Activated T-helper 17 cell treated with anti-CD3 and anti-CD28 coated beads, Interleukin-2, amount 50 U/mL, for 72 hours (primary cell): Measurements from ENCODE around the gene UCN2. TPM values are rescaled to one million over a fixed set of nuclear protein-coding genes. Genes with fewer than 3 reads are reported as not detected.

Experiments used
- ATAC-seq: fragments of 150-1000 bp; cut with Tn5 transposase; replicated peaks from 2 replicates; pipeline ENCODE4 v1.10.0; 2021; ENCODE audit warnings: mild to moderate bottlenecking, moderate library complexity
- H3K27ac Mint-ChIP-seq: one replicate; pipeline ENCODE4 v1.8.0; 2022; ENCODE audit warnings: mixed read lengths
- H3K27me3 Mint-ChIP-seq: one replicate; pipeline ENCODE4 v1.8.0; 2022; ENCODE audit warnings: mixed read lengths
- H3K36me3 Mint-ChIP-seq: one replicate; pipeline ENCODE4 v1.8.0; 2022; ENCODE audit warnings: low read depth, mild to moderate bottlenecking, mixed read lengths
- H3K4me1 Mint-ChIP-seq: one replicate; pipeline ENCODE4 v1.8.0; 2022; ENCODE audit warnings: mixed read lengths
- H3K4me3 Mint-ChIP-seq: one replicate; pipeline ENCODE4 v1.8.0; 2022; ENCODE audit warnings: mild to moderate bottlenecking, mixed read lengths
- H3K9me3 Mint-ChIP-seq: one replicate; pipeline ENCODE4 v1.8.0; 2022; ENCODE audit warnings: mixed read lengths
- total RNA-seq, 2 donors: library from RNA; stranded (reverse); gene quantifications; one replicate each; pipeline ENCODE4 v1.2.3, GENCODE V29; 2022

Gene UCN2
- total RNA-seq = under 1 TPM in 1 of 2 donors, not detected in 1; 0.34 TPM

DNA sequence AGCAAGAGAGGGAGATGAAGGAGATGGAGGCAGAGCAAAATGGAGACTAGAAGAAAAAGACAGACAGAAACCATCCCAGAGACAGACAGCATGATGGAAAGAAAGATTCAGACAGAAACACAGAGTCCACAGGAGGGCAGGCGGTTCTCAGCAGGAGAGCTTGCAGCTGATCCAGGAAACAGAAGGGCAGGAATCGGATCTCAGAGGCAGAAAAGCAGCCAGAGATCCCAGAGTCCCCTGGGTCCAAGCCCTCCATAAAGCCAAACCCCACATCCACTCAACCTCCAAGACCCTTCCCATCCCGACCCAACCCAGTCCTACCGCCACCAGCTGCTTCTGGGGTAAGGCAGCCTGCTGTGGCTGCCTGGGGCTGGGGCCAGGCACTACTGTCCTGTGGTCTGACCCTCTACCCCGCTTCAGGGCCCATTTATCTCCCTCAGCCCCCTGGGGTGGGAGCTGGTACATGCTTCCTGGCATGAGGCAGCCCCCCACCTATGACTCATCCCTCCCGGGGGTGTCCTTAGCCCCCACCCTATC is at the start of gene UCN2:
Gene UCN2, minus strand, starts transcription at position 400 of the 537 bp plus-strand sequence. CDS start 657 bp downstream, outside the sequence.
- ATAC-seq = no peak
- H3K27me3 Mint-ChIP-seq = no peaks in the 10 kb centered on the region
- peak within 1 kb of the TSS; percentile 61 for H3K27ac Mint-ChIP-seq
- no peaks in the 10 kb centered on the region for H3K36me3 Mint-ChIP-seq
- H3K4me3 Mint-ChIP-seq = peak within 1 kb of the TSS; percentile 42
- H3K4me1 Mint-ChIP-seq = peaks cover 24% of the 10 kb centered on the region
- no peaks in the 10 kb centered on the region for H3K9me3 Mint-ChIP-seq

- Mint-ChIP-seq H3K4me3 (no peak overlapping the region), H3K27ac (no peak overlapping the region), H3K36me3 (peaks cover 22% of the 10 kb centered on the region), H3K27me3 (no peaks in the 10 kb centered on the region), H3K4me1 (peaks cover 11% of the 10 kb centered on the region), H3K9me3 (peaks cover 3% of the 10 kb centered on the region)
- no peak for ATAC-seq
Observed at GRCh38 chr3:48612309-48612708, 48.7 kb upstream of the UCN2 start.

GRCh38 chr3:48609088-48610005 is 45.8 kb upstream of the UCN2 start, which contains the start of gene UQCRC1:
Gene UQCRC1, minus strand, starts transcription at chr3:48609646. Its CDS starts 26 bp downstream, at chr3:48609620.
- H3K36me3 Mint-ChIP-seq = peaks cover 50% of the 10 kb centered on the region
- ATAC-seq = peak; percentile 97
- no peaks in the 10 kb centered on the region for H3K27me3 Mint-ChIP-seq

DNA sequence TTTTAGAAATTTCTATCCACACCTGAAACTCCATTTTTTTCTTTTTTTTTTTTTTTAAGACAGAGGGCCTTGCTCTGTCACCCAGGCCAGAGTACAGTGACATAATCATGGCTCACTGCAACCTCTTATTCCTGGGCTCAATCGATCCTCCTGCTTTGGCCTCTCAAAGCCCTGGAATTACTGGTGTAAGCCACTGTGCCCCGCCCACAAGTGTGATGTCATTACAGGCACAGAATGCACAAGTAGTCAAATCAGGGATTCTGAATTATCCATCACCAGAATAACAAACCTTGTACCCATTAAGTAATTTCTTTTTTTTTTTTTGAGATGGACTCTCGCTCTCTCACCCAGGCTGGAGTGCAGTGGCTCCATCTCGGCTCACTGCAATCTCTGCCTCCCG is 43.9 kb upstream of the UCN2 start:
- H3K27ac Mint-ChIP-seq = no peak overlapping the region
- no peaks in the 10 kb centered on the region for H3K27me3 Mint-ChIP-seq
- peaks cover 6% of the 10 kb centered on the region for H3K4me1 Mint-ChIP-seq
- ATAC-seq = no peak
- H3K36me3 Mint-ChIP-seq = peaks cover 69% of the 10 kb centered on the region
- no peaks in the 10 kb centered on the region for H3K9me3 Mint-ChIP-seq
- peak overlapping the region; percentile 95 for H3K4me3 Mint-ChIP-seq

More at GRCh38 chr3:48609088-48610005, 45.8 kb upstream of the UCN2 start, which contains the start of gene UQCRC1:
- Mint-ChIP-seq H3K4me3 (peak within 1 kb of the TSS; percentile 95), H3K9me3 (no peaks in the 10 kb centered on the region), H3K27ac (peak within 1 kb of the TSS; percentile 94), H3K4me1 (peaks cover 11% of the 10 kb centered on the region)

- Mint-ChIP-seq H3K36me3 (peaks cover 81% of the 10 kb centered on the region), H3K27me3 (no peaks in the 10 kb centered on the region), H3K9me3 (no peaks in the 10 kb centered on the region), H3K4me1 (no peaks in the 10 kb centered on the region), H3K4me3 (no peak overlapping the region), H3K27ac (no peak overlapping the region)
- ATAC-seq = no peak
Observed at GRCh38 chr3:48601622-48601994, 38.0 kb upstream of the UCN2 start.

DNA sequence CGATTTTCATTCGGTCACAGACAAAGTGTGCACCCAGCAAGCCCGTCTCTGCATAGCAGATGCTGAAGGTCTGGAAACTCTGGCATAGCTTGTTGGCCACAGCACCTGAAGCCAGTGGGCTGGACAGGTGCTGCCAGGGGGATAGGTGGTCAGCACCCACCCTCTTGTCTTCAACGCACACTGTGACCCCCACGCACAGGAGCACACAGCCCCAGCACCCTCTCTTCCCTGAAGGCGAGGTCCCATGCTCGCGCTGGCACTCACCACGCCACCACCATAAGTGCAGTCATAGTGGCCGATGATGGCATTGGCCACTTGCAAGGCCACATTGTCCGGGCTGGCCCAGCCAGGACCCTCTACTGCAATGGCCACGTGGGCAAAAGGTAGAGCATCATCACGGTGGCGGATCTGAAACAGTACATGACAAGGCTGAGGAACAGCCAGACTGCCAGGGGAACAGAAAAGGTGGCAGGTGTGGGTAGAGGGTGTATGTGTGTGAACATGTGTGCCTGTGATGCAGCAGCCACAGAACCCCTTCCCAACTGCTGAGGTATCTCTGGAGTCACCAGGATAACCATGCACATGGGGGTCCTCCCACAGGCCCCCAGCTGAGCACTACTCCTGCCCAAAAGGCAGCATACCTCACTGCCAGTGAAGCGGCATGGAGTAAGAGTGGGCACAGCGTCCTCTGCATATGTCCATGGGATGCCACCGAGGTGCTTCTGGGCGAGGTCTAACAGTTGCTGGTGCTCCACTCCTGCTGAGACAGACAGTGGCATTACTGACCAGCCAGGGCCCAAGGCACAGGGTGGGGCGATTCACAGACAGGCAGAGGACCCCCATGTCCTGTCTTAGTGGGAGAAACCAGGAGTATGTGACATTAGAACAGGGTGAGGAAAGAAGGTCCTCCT is 37.4 kb upstream of the UCN2 start:
- H3K4me1 Mint-ChIP-seq = peaks cover 3% of the 10 kb centered on the region
- peaks cover 74% of the 10 kb centered on the region for H3K36me3 Mint-ChIP-seq
- no peak for ATAC-seq
- no peaks in the 10 kb centered on the region for H3K9me3 Mint-ChIP-seq
- no peak overlapping the region for H3K4me3 Mint-ChIP-seq
- no peak overlapping the region for H3K27ac Mint-ChIP-seq
- peaks cover 4% of the 10 kb centered on the region for H3K27me3 Mint-ChIP-seq

GRCh38 chr3:48599509-48600285 is 36.1 kb upstream of the UCN2 start:
- no peak overlapping the region for H3K4me3 Mint-ChIP-seq
- H3K27me3 Mint-ChIP-seq = peaks cover 6% of the 10 kb centered on the region
- H3K4me1 Mint-ChIP-seq = peaks cover 4% of the 10 kb centered on the region
- no peaks in the 10 kb centered on the region for H3K9me3 Mint-ChIP-seq
- H3K27ac Mint-ChIP-seq = no peak overlapping the region
- no peak for ATAC-seq
- peaks cover 62% of the 10 kb centered on the region for H3K36me3 Mint-ChIP-seq

DNA sequence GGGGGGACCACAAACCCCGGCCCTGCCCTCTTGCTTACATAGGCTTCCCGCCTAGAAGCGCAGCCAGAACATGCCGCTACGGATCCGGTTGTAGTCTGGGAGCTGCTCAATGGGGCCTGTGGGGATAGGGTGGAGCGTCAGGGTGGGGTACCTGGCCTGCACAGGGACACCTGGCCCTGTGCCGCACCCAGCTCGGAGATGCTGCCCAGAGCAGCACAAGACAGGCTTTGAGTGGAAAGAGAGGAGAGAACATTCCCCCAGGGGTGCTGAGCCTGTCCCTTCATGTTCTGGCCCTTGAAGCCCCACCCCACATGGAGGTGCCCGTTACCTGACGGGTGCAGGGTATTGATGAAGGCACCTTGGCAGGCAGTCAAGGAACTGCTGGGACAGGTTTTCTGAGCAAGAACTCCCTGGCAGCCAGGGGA is 35.5 kb upstream of the UCN2 start:
- no peak overlapping the region for H3K27ac Mint-ChIP-seq
- H3K9me3 Mint-ChIP-seq = no peaks in the 10 kb centered on the region
- peaks cover 4% of the 10 kb centered on the region for H3K4me1 Mint-ChIP-seq
- H3K36me3 Mint-ChIP-seq = peaks cover 56% of the 10 kb centered on the region
- H3K27me3 Mint-ChIP-seq = peaks cover 10% of the 10 kb centered on the region
- ATAC-seq = no peak
- no peak overlapping the region for H3K4me3 Mint-ChIP-seq

- H3K27me3 Mint-ChIP-seq = peaks cover 10% of the 10 kb centered on the region
- H3K4me3 Mint-ChIP-seq = no peak overlapping the region
- peaks cover 50% of the 10 kb centered on the region for H3K36me3 Mint-ChIP-seq
- no peaks in the 10 kb centered on the region for H3K9me3 Mint-ChIP-seq
- peaks cover 4% of the 10 kb centered on the region for H3K4me1 Mint-ChIP-seq
- no peak for ATAC-seq
- no peak overlapping the region for H3K27ac Mint-ChIP-seq
Observed at GRCh38 chr3:48598323-48599076, 34.9 kb upstream of the UCN2 start.

- Mint-ChIP-seq H3K36me3 (peaks cover 39% of the 10 kb centered on the region), H3K27ac (no peak overlapping the region), H3K27me3 (peaks cover 15% of the 10 kb centered on the region), H3K4me3 (no peak overlapping the region), H3K4me1 (peaks cover 4% of the 10 kb centered on the region), H3K9me3 (no peaks in the 10 kb centered on the region)
- no peak for ATAC-seq
Observed at GRCh38 chr3:48597408-48597800, 33.8 kb upstream of the UCN2 start.

GRCh38 chr3:48596676-48597407 is 33.3 kb upstream of the UCN2 start:
- no peak for ATAC-seq
- no peak overlapping the region for H3K27ac Mint-ChIP-seq

GRCh38 chr3:48596157-48596556 is 32.6 kb upstream of the UCN2 start:
- Mint-ChIP-seq H3K27ac (peak overlapping the region; percentile 4), H3K36me3 (peaks cover 26% of the 10 kb centered on the region), H3K9me3 (no peaks in the 10 kb centered on the region), H3K4me3 (no peak overlapping the region), H3K4me1 (peaks cover 5% of the 10 kb centered on the region), H3K27me3 (peaks cover 15% of the 10 kb centered on the region)
- no peak for ATAC-seq

More at GRCh38 chr3:48596676-48597407, 33.3 kb upstream of the UCN2 start:
- Mint-ChIP-seq H3K9me3 (no peaks in the 10 kb centered on the region), H3K4me3 (no peak overlapping the region), H3K4me1 (peaks cover 4% of the 10 kb centered on the region), H3K36me3 (peaks cover 33% of the 10 kb centered on the region), H3K27me3 (peaks cover 15% of the 10 kb centered on the region)
